ENCODE measurements around the gene KCNA1.

Gene KCNA1

DNA sequence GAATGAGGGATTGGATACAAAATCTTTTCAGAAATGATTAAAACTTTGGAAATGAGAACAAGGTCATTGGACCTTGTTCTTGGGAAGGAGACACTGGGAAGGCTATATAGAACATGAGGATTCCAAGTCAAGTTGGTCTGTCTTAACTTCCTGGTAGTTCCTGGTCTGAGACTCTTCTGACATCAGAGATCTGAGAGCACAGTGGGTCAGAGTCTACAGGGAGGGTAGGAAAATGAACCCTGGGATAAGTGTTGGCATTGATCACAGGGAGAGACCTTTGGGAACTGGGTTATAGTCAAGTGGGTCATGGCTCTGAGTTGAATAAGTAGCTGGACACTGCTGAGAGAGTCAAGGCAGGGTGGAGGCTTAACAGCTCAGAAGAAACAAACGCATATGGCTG, 17.3 kb upstream of the KCNA1 start:
- Histone ChIP-seq H3K4me3 (replicated peaks; ENCODE audit: insufficient read depth, low read length) (no peak overlapping the region), H3K27me3 (ENCODE audit: insufficient read depth, poor library complexity, severe bottlenecking) (peaks cover 4% of the 10 kb centered on the region), H3K27ac (replicated peaks) (no peak overlapping the region)
- TF ChIP-seq, protein P1, sequence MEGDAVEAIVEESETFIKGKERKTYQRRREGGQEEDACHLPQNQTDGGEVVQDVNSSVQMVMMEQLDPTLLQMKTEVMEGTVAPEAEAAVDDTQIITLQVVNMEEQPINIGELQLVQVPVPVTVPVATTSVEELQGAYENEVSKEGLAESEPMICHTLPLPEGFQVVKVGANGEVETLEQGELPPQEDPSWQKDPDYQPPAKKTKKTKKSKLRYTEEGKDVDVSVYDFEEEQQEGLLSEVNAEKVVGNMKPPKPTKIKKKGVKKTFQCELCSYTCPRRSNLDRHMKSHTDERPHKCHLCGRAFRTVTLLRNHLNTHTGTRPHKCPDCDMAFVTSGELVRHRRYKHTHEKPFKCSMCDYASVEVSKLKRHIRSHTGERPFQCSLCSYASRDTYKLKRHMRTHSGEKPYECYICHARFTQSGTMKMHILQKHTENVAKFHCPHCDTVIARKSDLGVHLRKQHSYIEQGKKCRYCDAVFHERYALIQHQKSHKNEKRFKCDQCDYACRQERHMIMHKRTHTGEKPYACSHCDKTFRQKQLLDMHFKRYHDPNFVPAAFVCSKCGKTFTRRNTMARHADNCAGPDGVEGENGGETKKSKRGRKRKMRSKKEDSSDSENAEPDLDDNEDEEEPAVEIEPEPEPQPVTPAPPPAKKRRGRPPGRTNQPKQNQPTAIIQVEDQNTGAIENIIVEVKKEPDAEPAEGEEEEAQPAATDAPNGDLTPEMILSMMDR (IDR thresholded peaks at IDR 0.05; ENCODE audit: insufficient read depth, low read length) = no peak
- no peak for TF ChIP-seq POLR2AphosphoS5 (IDR thresholded peaks at IDR 0.05; ENCODE audit: low read depth)
- TF ChIP-seq, protein P2, sequence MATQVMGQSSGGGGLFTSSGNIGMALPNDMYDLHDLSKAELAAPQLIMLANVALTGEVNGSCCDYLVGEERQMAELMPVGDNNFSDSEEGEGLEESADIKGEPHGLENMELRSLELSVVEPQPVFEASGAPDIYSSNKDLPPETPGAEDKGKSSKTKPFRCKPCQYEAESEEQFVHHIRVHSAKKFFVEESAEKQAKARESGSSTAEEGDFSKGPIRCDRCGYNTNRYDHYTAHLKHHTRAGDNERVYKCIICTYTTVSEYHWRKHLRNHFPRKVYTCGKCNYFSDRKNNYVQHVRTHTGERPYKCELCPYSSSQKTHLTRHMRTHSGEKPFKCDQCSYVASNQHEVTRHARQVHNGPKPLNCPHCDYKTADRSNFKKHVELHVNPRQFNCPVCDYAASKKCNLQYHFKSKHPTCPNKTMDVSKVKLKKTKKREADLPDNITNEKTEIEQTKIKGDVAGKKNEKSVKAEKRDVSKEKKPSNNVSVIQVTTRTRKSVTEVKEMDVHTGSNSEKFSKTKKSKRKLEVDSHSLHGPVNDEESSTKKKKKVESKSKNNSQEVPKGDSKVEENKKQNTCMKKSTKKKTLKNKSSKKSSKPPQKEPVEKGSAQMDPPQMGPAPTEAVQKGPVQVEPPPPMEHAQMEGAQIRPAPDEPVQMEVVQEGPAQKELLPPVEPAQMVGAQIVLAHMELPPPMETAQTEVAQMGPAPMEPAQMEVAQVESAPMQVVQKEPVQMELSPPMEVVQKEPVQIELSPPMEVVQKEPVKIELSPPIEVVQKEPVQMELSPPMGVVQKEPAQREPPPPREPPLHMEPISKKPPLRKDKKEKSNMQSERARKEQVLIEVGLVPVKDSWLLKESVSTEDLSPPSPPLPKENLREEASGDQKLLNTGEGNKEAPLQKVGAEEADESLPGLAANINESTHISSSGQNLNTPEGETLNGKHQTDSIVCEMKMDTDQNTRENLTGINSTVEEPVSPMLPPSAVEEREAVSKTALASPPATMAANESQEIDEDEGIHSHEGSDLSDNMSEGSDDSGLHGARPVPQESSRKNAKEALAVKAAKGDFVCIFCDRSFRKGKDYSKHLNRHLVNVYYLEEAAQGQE (IDR thresholded peaks at IDR 0.05; ENCODE audit: insufficient replicate concordance, low read depth) = no peak
- no peak for TF ChIP-seq SPI1 (IDR thresholded peaks at IDR 0.05; ENCODE audit: borderline replicate concordance, low read depth)
- TF ChIP-seq GABPA (IDR thresholded peaks at IDR 0.05; ENCODE audit: low read depth) = no peak
- DNase-seq (ENCODE audit: low read depth in 1 of 2, low spot score in 1 of 2) = no peak

DNA sequence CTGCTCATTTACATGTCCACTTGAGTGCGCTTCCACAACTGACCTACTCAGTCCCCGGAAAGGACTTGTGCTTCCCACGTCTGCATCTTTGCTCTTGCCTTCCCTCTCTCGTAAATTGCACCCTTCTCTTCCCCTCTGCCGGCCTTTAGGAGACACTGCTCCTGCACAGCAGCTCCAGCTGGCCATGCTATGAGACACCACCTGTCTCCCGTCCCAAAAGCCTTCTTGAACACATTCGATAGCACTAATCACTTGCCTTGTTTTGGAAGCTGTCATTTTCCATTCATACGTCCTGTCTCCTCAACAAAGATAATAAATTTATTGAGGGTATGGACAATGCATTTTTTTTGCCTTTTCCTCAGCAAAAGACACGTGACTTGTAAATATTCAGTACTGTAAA, 15.7 kb upstream of the KCNA1 start:
- TF ChIP-seq GABPA (IDR thresholded peaks at IDR 0.05; ENCODE audit: low read depth) (no peak), SPI1 (IDR thresholded peaks at IDR 0.05; ENCODE audit: borderline replicate concordance, low read depth) (no peak), POLR2AphosphoS5 (IDR thresholded peaks at IDR 0.05; ENCODE audit: low read depth) (no peak)
- TF ChIP-seq, protein P2 (IDR thresholded peaks at IDR 0.05; ENCODE audit: insufficient replicate concordance, low read depth) = no peak
- TF ChIP-seq, protein P1 (IDR thresholded peaks at IDR 0.05; ENCODE audit: insufficient read depth, low read length) = no peak
- Histone ChIP-seq H3K4me3 (replicated peaks; ENCODE audit: insufficient read depth, low read length) (no peak overlapping the region), H3K27ac (replicated peaks) (no peak overlapping the region), H3K27me3 (ENCODE audit: insufficient read depth, poor library complexity, severe bottlenecking) (peaks cover 4% of the 10 kb centered on the region)
- DNase-seq (ENCODE audit: low read depth in 1 of 2, low spot score in 1 of 2) = no peak

DNA sequence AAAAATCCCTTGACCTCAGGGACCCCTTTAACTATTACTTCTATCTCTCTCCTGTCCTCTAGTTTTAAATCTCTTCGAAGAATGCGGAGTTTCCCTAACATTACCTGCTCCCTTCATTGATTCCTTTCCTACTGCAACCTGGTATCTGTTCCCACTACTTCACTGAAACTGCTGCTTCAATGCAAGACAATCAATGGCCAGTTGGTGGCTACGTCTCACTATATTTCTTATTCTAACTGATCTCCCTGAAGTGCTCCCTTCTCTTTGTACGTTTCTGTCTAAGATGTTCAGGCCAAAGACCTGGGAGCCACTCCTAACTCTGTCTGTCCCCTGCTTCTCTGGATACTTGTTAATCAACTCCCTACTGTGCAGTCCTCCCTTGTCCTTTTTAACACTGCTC, 10.3 kb upstream of the KCNA1 start:
- Histone ChIP-seq H3K27ac (replicated peaks) (no peak overlapping the region), H3K4me3 (replicated peaks; ENCODE audit: insufficient read depth, low read length) (no peak overlapping the region), H3K27me3 (ENCODE audit: insufficient read depth, poor library complexity, severe bottlenecking) (peaks cover 8% of the 10 kb centered on the region)
- DNase-seq (ENCODE audit: low read depth in 1 of 2, low spot score in 1 of 2) = no peak
- TF ChIP-seq, protein P1 (IDR thresholded peaks at IDR 0.05; ENCODE audit: insufficient read depth, low read length) = no peak
- no peak for TF ChIP-seq POLR2AphosphoS5 (IDR thresholded peaks at IDR 0.05; ENCODE audit: low read depth)
- TF ChIP-seq, protein P2 (IDR thresholded peaks at IDR 0.05; ENCODE audit: insufficient replicate concordance, low read depth) = no peak
- no peak for TF ChIP-seq GABPA (IDR thresholded peaks at IDR 0.05; ENCODE audit: low read depth)

Data from HL-60 (cell line).